Tibial nerve (tissue), 4 donors: ENCODE results near the gene PPEF1. TPM values are rescaled to one million over a fixed set of nuclear protein-coding genes. Genes with fewer than 3 reads are reported as not detected.
A peak's percentile ranks its signal among the peaks of the same experiment; 100 is the strongest.

Source experiments
- DNase-seq, 2 donors: peaks; one replicate each; pipeline ENCODE4 v3.0.0-alpha.2; 2019; ENCODE audit warnings: low spot score in 2 of 2
- H3K27ac ChIP-seq, 4 donors: fragments of 200-600 bp; sonication (generic) in 3 of 4; one replicate each; pipeline ENCODE4 v1.5.1; 2017 to 2019; ENCODE audit warnings: mild to moderate bottlenecking in 1 of 4
- H3K27me3 ChIP-seq, 2 donors: fragments of 200-600 bp; sonication (generic) in 1 of 2; one replicate each; pipeline versions ENCODE4 v1.5.1 to v1.6.0; 2017 to 2019
- H3K36me3 ChIP-seq, 3 donors: fragments of 200-600 bp; sonication (generic); one replicate each; pipeline ENCODE4 v1.5.1; 2018 to 2019
- H3K4me1 ChIP-seq, 4 donors: fragments of 200-600 bp; sonication (generic) in 3 of 4; one replicate each; pipeline ENCODE4 v1.5.1; 2017 to 2019
- H3K4me3 ChIP-seq, 4 donors: fragments of 200-600 bp; sonication (generic) in 3 of 4; one replicate each; pipeline ENCODE4 v1.5.1; 2017 to 2019; ENCODE audit warnings: mild to moderate bottlenecking in 1 of 4, moderate library complexity in 1 of 4
- H3K9me3 ChIP-seq, 4 donors: fragments of 200-600 bp; sonication (generic) in 3 of 4; one replicate each; pipeline ENCODE4 v1.5.1; 2017 to 2019
- CTCF ChIP-seq, 5 experiments: fragments of 200-600 bp in 3 of 5; fragments of 450-650 bp in 2 of 5; sonication (generic) in 3 of 5; IDR thresholded peaks; one replicate each; pipeline ENCODE4 v1.5.1; 2016 to 2019; ENCODE audit warnings: antibody characterized with exemption in 5 of 5, mild to moderate bottlenecking in 3 of 5, moderate library complexity in 2 of 5
- EP300 ChIP-seq, 2 donors: sonication (generic); formaldehyde crosslinking; IDR thresholded peaks; one replicate each; pipeline ENCODE4 v1.6.1; 2017; ENCODE audit warnings: antibody characterized with exemption in 2 of 2, mild to moderate bottlenecking in 1 of 2
- POLR2A ChIP-seq, 2 donors: fragments of 450-650 bp; IDR thresholded peaks; one replicate each; pipeline ENCODE4 v1.6.1; 2017; ENCODE audit warnings: antibody characterized with exemption in 2 of 2, mild to moderate bottlenecking in 2 of 2, moderate library complexity in 2 of 2
- WGBS, 2 donors: methylation state at CpG; one replicate each; pipeline ENCODE4 v1.1.5; 2018; 5-methylcytosine and 5-hydroxymethylcytosine counted together
- total RNA-seq, 4 donors: library from RNA; depleted of rRNA; stranded (reverse); fragments of >200 nt; gene quantifications; one replicate each; pipeline ENCODE4 v1.1.0, GENCODE V29; 2016

The PPEF1 gene
- total RNA-seq, 4 donors from 2014 or later = 0.22 TPM; not detected in 3

DNA sequence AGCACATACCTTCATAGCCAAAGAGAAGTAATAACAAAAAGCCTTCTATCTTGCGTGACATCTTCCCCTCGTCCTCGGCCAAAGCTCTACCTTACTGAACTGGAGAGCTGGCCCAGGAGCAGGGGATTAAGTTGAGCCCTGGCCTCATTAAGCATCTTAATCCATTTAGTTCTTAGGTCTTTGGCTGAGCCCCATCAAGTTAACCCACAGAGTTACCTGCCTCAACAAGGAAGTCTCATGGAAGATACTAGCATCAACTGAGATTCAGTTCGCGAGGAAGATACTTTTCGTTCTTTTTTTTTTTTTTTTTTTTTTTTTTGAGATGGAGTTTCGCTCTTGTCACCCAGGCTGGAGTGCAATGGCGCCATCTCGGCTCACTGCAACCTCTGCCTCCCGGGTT lies 35.4 kb upstream of the PPEF1 start, which contains the start of gene RS1:
RS1 (minus strand) TSS at position 101 of the 400 bp plus-strand sequence; CDS start at position 61, 40 bp downstream.
- Histone ChIP-seq H3K27me3 (no peaks in the 10 kb centered on the region), H3K4me3 (no peak within 1 kb of the TSS), H3K4me1 (no peaks in the 10 kb centered on the region), H3K36me3 (no peaks in the 10 kb centered on the region), H3K9me3 (no peaks in the 10 kb centered on the region), H3K27ac (no peak within 1 kb of the TSS)
- TF ChIP-seq POLR2A (IDR thresholded peaks at IDR 0.05) = no peak
- TF ChIP-seq EP300 (IDR thresholded peaks at IDR 0.05) = no peak
- no peak for TF ChIP-seq CTCF (IDR thresholded peaks at IDR 0.05)
- 82 to 88% methylated on average over 10 of the region's 10 CpGs for WGBS, 2 donors
- no peak for DNase-seq

- DNase-seq = no peak
- WGBS, 2 donors = 2 to 32% methylated on average over 18 to 19 of the region's 19 CpGs
- TF ChIP-seq CTCF (IDR thresholded peaks at IDR 0.05) (no peak), EP300 (IDR thresholded peaks at IDR 0.05) (no peak), POLR2A (IDR thresholded peaks at IDR 0.05) (no peak)
- Histone ChIP-seq H3K27me3 (no peaks in the 10 kb centered on the region), H3K36me3 (no peaks in the 10 kb centered on the region), H3K4me3 (peak overlapping the region; percentile 16 to 88 (median 82)), H3K4me1 (no peaks in the 10 kb centered on the region), H3K27ac (peak overlapping the region in 3 of 4 donors; percentile 80 to 95 (median 94)), H3K9me3 (no peaks in the 10 kb centered on the region)
These were observed 33.0 kb upstream of the PPEF1 start for GRCh38 chrX:18674417-18674787.

GRCh38 chrX:18674788-18675735 lies 32.4 kb upstream of the PPEF1 start:
- no peaks in the 10 kb centered on the region for H3K9me3 ChIP-seq
- H3K27ac ChIP-seq = peak overlapping the region; percentile 79 to 95 (median 92)
- 6 to 29% methylated on average over 21 to 67 of the region's 74 CpGs for WGBS, 2 donors
- no peaks in the 10 kb centered on the region for H3K36me3 ChIP-seq
- DNase-seq = peak; percentile 52 to 76
- TF ChIP-seq POLR2A (IDR thresholded peaks at IDR 0.05) = peak in 1 of 2 donors; percentile 35
- TF ChIP-seq EP300 (IDR thresholded peaks at IDR 0.05) = peak in 1 of 2 donors; percentile 66
- TF ChIP-seq CTCF (IDR thresholded peaks at IDR 0.05) = no peak
- H3K4me3 ChIP-seq = peak overlapping the region; percentile 41 to 88 (median 82)
- H3K27me3 ChIP-seq = no peaks in the 10 kb centered on the region
- H3K4me1 ChIP-seq = no peaks in the 10 kb centered on the region

GRCh38 chrX:18676050-18676449 lies 31.4 kb upstream of the PPEF1 start:
- Histone ChIP-seq H3K27ac (no peak overlapping the region), H3K27me3 (no peaks in the 10 kb centered on the region), H3K9me3 (no peaks in the 10 kb centered on the region), H3K4me1 (no peaks in the 10 kb centered on the region), H3K36me3 (no peaks in the 10 kb centered on the region), H3K4me3 (no peak overlapping the region)
- 81 to 93% methylated on average over 5 to 10 of the region's 10 CpGs for WGBS, 2 donors
- TF ChIP-seq POLR2A (IDR thresholded peaks at IDR 0.05) (no peak), EP300 (IDR thresholded peaks at IDR 0.05) (no peak), CTCF (IDR thresholded peaks at IDR 0.05) (no peak)
- DNase-seq = no peak

- no peak for DNase-seq
- no peak overlapping the region for H3K4me3 ChIP-seq
- TF ChIP-seq EP300 (IDR thresholded peaks at IDR 0.05) (no peak), CTCF (IDR thresholded peaks at IDR 0.05) (no peak), POLR2A (IDR thresholded peaks at IDR 0.05) (no peak)
- no peaks in the 10 kb centered on the region for H3K27me3 ChIP-seq
- 47 to 55% methylated on average over 11 of the region's 11 CpGs for WGBS, 2 donors
- no peaks in the 10 kb centered on the region for H3K4me1 ChIP-seq
- no peaks in the 10 kb centered on the region for H3K9me3 ChIP-seq
- H3K36me3 ChIP-seq = no peaks in the 10 kb centered on the region
- no peak overlapping the region for H3K27ac ChIP-seq
These were observed 31.0 kb upstream of the PPEF1 start for GRCh38 chrX:18676470-18676869.
